Panc1 (cell line): ENCODE data around the gene AGAP1. TPM values are rescaled to one million over a fixed set of nuclear protein-coding genes. Genes with fewer than 3 reads are reported as not detected.

Experiments used
- ATAC-seq: fragments of 200-7000 bp; cut with Tn5 transposase; 2 replicates; pipeline ENCODE4 v1.9.1; 2020; ENCODE audit warnings: mild to moderate bottlenecking, moderate library complexity
- BruUV-seq: library from RNA; stranded (reverse); fragments of 400-500 nt; replicated peaks from 2 replicates; lab custom pipeline; 2021; lab: Mats Ljungman, UMichigan
- CTCF ChIA-PET: fragments of 300-600 bp; sonication (Branson Sonifier 250); formaldehyde crosslinking; loops from one replicate; lab custom pipeline; 2022; ENCODE audit warnings: antibody characterized with exemption; lab: Charles Lee
- POLR2A ChIA-PET: fragments of 300-600 bp; sonication (Branson Sonifier 250); formaldehyde crosslinking; loops from one replicate; lab custom pipeline; 2022; ENCODE audit warnings: antibody characterized with exemption; lab: Charles Lee
- DNase-seq: peaks from one replicate; pipeline ENCODE4 v3.0.0-alpha.2; 2010; ENCODE audit warnings: low read depth, low spot score
- H3K27ac ChIP-seq: 2 replicates; pipeline ENCODE4 v1.5.1; 2011; ENCODE audit warnings: mild to moderate bottlenecking, low read length, inconsistent platforms
- H3K27me3 ChIP-seq: fragments of 200-500 bp; sonication (Bioruptor generic); 2 replicates; pipeline ENCODE4 v1.6.0; 2014; ENCODE audit warnings: low read length, inconsistent platforms; ENCODE audit not compliant: control insufficient read depth, insufficient read depth
- H3K36me3 ChIP-seq: fragments of 200-500 bp; sonication (Bioruptor generic); 2 replicates; pipeline ENCODE4 v1.5.1; 2014; ENCODE audit warnings: inconsistent platforms, mild to moderate bottlenecking, low read length, moderate library complexity; ENCODE audit not compliant: control insufficient read depth, insufficient read depth
- H3K4me1 ChIP-seq: 2 replicates; pipeline ENCODE4 v1.5.1; 2011; ENCODE audit warnings: inconsistent platforms, mild to moderate bottlenecking, low read length, moderate library complexity; ENCODE audit not compliant: control insufficient read depth, insufficient read depth
- H3K4me3 ChIP-seq, 2 experiments: 2 replicates each; pipeline ENCODE4 v1.5.1; 2011 to 2012; ENCODE audit warnings: low read depth in 2 of 2, low read length in 2 of 2, mild to moderate bottlenecking in 2 of 2, inconsistent platforms in 1 of 2, moderate library complexity in 1 of 2
- H3K9me3 ChIP-seq: fragments of 200-500 bp; sonication (Bioruptor generic); 2 replicates; pipeline ENCODE4 v1.5.1; 2014; ENCODE audit warnings: low read depth, mild to moderate bottlenecking, inconsistent platforms, low read length, moderate library complexity; ENCODE audit not compliant: control insufficient read depth, insufficient read depth
- CTCF ChIP-seq: fragments of 450-650 bp; IDR thresholded peaks from 2 replicates; pipeline ENCODE4 v1.5.1; 2017; ENCODE audit warnings: mild to moderate bottlenecking
- POLR2AphosphoS5 ChIP-seq: IDR thresholded peaks from 2 replicates; pipeline ENCODE4 v1.6.1; 2012; ENCODE audit warnings: mild to moderate bottlenecking, low read depth, low read length, moderate library complexity
- SIN3A ChIP-seq: IDR thresholded peaks from 2 replicates; pipeline ENCODE4 v1.6.1; 2012; ENCODE audit warnings: low read depth, mild to moderate bottlenecking, low read length, moderate library complexity, borderline replicate concordance; ENCODE audit not compliant: insufficient read depth
- TCF7L2 ChIP-seq: IDR thresholded peaks from 2 replicates; pipeline ENCODE4 v1.6.1; 2011; ENCODE audit warnings: mild to moderate bottlenecking, low read depth, low read length, inconsistent platforms
- in situ Hi-C: cut with HindIII; loops from 2 replicates; pipeline ENCODE4 v1.10.0; 2016; ENCODE audit warnings: low sequenced_read_pairs, low pct_unique_long_range_greater_than_20kb
- intact Hi-C: fragments of 100-400 bp; cut with micrococcal nuclease; formaldehyde crosslinking; loops from one replicate; pipeline ENCODE4 v1.10.0; 2022; ENCODE audit not compliant: unreplicated experiment
- total RNA-seq: library from RNA; stranded (reverse); gene quantifications from one replicate; pipeline ENCODE4 v1.2.1, GENCODE V29; 2021; ENCODE audit not compliant: unreplicated experiment
- TF ChIP-seq, protein P1 (sequence below), 2 experiments: IDR thresholded peaks; 2 replicates each; pipeline ENCODE4 v1.6.1; 2011 to 2012; ENCODE audit warnings: low read depth in 2 of 2, control low read depth in 1 of 2, low read length in 1 of 2, mild to moderate bottlenecking in 1 of 2, moderate library complexity in 1 of 2; ENCODE audit not compliant: insufficient read depth in 1 of 2

The AGAP1 gene
- total RNA-seq, 1 experiment from 2014 or later: 38.9 TPM

DNA sequence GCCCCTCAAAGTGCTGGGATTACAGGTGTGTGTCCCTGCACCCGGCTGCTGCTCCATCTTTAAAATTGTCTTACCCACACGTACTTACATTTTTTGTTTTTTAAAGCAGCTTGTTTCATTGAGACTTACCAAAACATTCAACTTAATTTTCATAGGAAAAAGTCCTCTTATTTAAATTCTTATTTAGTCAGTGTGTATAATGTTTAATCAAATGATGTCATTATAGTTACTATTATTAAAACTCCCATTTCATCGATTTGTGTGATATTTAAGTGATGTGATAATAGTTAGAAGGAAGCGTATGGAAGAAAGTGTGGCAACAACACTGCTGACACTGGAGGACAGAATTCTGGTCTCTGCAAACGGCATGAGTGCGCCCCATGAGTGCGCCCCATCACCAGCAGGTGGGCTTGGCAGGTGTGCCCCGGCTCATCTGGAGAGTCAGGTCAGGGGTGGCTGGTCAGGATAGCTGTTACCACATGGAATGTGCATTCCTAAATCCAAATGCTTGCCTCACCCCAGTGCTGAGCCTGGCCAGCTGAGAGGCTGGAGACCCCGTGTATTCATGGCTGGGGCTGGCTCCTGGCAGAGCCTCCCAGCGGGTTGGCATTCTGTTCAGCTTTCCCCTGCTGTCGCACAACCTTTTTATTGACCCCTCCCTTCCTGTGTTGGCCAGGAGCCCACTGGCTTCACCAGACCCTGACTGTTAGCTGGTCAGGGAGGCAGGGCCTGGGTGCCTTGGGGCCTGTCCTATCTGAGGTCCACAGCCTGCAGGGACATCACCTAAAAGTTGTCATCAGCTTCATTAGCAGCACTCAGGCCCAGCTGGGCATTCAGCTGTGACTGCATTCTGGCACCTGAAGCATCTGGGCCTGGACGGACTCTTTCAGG lies 79.7 kb downstream of the AGAP1 start:
- in situ Hi-C loops: no loop called here

DNA sequence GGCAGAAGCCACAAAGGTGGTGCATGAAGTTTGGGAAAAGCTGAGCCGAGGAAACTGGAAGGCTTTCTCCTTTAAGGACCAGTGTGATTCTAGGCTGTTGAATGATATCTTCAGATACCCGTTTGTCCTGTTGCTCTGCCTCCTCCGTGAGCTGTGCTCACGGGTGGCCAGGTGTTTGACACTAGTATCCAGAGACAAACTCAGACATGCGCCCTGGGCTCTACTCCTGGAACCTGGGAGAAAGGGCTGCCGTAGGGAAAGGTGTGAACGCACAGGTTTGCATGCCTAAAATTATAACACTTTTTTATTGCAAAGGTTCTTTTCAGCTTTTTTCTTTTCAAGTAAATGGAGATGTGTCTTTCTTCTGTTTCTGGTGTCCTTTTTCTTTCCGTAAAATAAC lies 81.6 kb downstream of the AGAP1 start:
- intact Hi-C loops: no loop called here
- Histone ChIP-seq H3K4me3 (no peak overlapping the region), H3K36me3 (no peaks in the 10 kb centered on the region), H3K9me3 (no peaks in the 10 kb centered on the region), H3K27me3 (no peaks in the 10 kb centered on the region), H3K27ac (no peak overlapping the region), H3K4me1 (peaks cover 1% of the 10 kb centered on the region; the same call in 1 of the 2 replicates)
- TF ChIP-seq CTCF: no peak
- TF ChIP-seq SIN3A: no peak
- TF ChIP-seq, protein P1, sequence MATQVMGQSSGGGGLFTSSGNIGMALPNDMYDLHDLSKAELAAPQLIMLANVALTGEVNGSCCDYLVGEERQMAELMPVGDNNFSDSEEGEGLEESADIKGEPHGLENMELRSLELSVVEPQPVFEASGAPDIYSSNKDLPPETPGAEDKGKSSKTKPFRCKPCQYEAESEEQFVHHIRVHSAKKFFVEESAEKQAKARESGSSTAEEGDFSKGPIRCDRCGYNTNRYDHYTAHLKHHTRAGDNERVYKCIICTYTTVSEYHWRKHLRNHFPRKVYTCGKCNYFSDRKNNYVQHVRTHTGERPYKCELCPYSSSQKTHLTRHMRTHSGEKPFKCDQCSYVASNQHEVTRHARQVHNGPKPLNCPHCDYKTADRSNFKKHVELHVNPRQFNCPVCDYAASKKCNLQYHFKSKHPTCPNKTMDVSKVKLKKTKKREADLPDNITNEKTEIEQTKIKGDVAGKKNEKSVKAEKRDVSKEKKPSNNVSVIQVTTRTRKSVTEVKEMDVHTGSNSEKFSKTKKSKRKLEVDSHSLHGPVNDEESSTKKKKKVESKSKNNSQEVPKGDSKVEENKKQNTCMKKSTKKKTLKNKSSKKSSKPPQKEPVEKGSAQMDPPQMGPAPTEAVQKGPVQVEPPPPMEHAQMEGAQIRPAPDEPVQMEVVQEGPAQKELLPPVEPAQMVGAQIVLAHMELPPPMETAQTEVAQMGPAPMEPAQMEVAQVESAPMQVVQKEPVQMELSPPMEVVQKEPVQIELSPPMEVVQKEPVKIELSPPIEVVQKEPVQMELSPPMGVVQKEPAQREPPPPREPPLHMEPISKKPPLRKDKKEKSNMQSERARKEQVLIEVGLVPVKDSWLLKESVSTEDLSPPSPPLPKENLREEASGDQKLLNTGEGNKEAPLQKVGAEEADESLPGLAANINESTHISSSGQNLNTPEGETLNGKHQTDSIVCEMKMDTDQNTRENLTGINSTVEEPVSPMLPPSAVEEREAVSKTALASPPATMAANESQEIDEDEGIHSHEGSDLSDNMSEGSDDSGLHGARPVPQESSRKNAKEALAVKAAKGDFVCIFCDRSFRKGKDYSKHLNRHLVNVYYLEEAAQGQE (IDR thresholded peaks at IDR 0.05; ENCODE audit: insufficient read depth in 1 of 2, low read depth in 2 of 2, low read length in 1 of 2): no peak
- no peak for TF ChIP-seq TCF7L2
- no peak for TF ChIP-seq POLR2AphosphoS5
- in situ Hi-C loops: no loop called here
- POLR2A ChIA-PET: no interaction called here
- CTCF ChIA-PET: no interaction called here
- BruUV-seq: no TSS peak
- no peak for DNase-seq
- no peak for ATAC-seq

More for the DNA sequence above, 79.7 kb downstream of the AGAP1 start:
- ATAC-seq (no peak), DNase-seq (no peak)
- TF ChIP-seq CTCF (no peak), TCF7L2 (no peak), POLR2AphosphoS5 (no peak), SIN3A (no peak)
- TF ChIP-seq, protein P1 (IDR thresholded peaks at IDR 0.05; ENCODE audit: insufficient read depth in 1 of 2, low read depth in 2 of 2, low read length in 1 of 2): no peak
- H3K4me1 ChIP-seq: peaks cover 8% of the 10 kb centered on the region; the same call in 1 of the 2 replicates
- no peaks in the 10 kb centered on the region for H3K27me3 ChIP-seq
- no TSS peak for BruUV-seq
- H3K4me3 ChIP-seq: no peak overlapping the region
- H3K9me3 ChIP-seq: no peaks in the 10 kb centered on the region; the same call in 1 of the 2 replicates
- no peak overlapping the region for H3K27ac ChIP-seq
- POLR2A ChIA-PET: no interaction called here
- intact Hi-C loops: no loop called here
- no peaks in the 10 kb centered on the region for H3K36me3 ChIP-seq
- CTCF ChIA-PET: no interaction called here
